HEK293 (cell line): ENCODE measurements around the gene TMEM145.

Experiments used
- CTCF ChIA-PET: fragments of 350-600 bp; formaldehyde crosslinking; extraction: SDS; loops from one replicate; lab custom pipeline; 2021; ENCODE audit warnings: antibody characterized with exemption; lab: Yijun Ruan, JAX
- POLR2A ChIA-PET: fragments of 300-600 bp; formaldehyde crosslinking; extraction: SDS; loops from one replicate; lab custom pipeline; 2020; ENCODE audit warnings: antibody characterized with exemption, inconsistent platforms; lab: Yijun Ruan, JAX
- H3K27ac ChIP-seq: fragments of 200-500 bp; sonication (Bioruptor generic); 2 replicates; pipeline ENCODE4 v1.5.1; 2014; ENCODE audit warnings: low read depth, low read length, control low read depth, inconsistent platforms; ENCODE audit errors: extremely low read depth
- H3K36me3 ChIP-seq, 2 experiments: fragments of 200-500 bp in 1 of 2; sonication (Bioruptor generic) in 1 of 2; 1 replicate in 1 of 2; 2 replicates in 1 of 2; pipeline ENCODE4 v1.5.1; 2014 to 2017; ENCODE audit warnings: inconsistent platforms in 2 of 2, low read length in 2 of 2; ENCODE audit not compliant: control insufficient read depth in 2 of 2, insufficient read depth in 1 of 2
- H3K4me1 ChIP-seq: fragments of 200-500 bp; sonication (Bioruptor generic); 2 replicates; pipeline ENCODE4 v1.5.1; 2014; ENCODE audit warnings: mild to moderate bottlenecking, low read length, inconsistent platforms; ENCODE audit not compliant: control insufficient read depth, insufficient read depth
- H3K4me3 ChIP-seq: 2 replicates; pipeline ENCODE4 v1.5.1; 2011; ENCODE audit warnings: low read depth, mild to moderate bottlenecking, control low read depth, low read length, moderate library complexity
- H3K9me3 ChIP-seq: fragments of 200-500 bp; sonication (Bioruptor generic); 2 replicates; pipeline ENCODE4 v1.5.1; 2014; ENCODE audit warnings: low read depth, low read length, inconsistent platforms; ENCODE audit not compliant: control insufficient read depth, insufficient read depth
- BCL11B ChIP-seq: fragments of 450-650 bp; formaldehyde crosslinking; IDR thresholded peaks from 2 replicates; pipeline ENCODE4 v1.5.1; 2016; ENCODE audit warnings: low read depth, missing biosample characterization, missing genetic modification characterization
- CTCF ChIP-seq: fragments of 450-650 bp; formaldehyde crosslinking; IDR thresholded peaks from 2 replicates; pipeline ENCODE4 v1.5.1; 2016; ENCODE audit warnings: missing biosample characterization, missing genetic modification characterization
- GFI1B ChIP-seq: fragments of 450-650 bp; formaldehyde crosslinking; IDR thresholded peaks from 2 replicates; pipeline ENCODE4 v1.5.1; 2016; ENCODE audit warnings: missing biosample characterization, missing genetic modification characterization
- KLF10 ChIP-seq: fragments of 450-650 bp; IDR thresholded peaks from 2 replicates; pipeline ENCODE4 v1.5.1; 2018; ENCODE audit warnings: missing biosample characterization, mild to moderate bottlenecking, missing genetic modification characterization
- KLF17 ChIP-seq: fragments of 450-650 bp; formaldehyde crosslinking; IDR thresholded peaks from 2 replicates; pipeline ENCODE4 v1.5.1; 2016; ENCODE audit warnings: missing biosample characterization, missing genetic modification characterization
- PRDM2 ChIP-seq: fragments of 450-650 bp; formaldehyde crosslinking; IDR thresholded peaks from 2 replicates; pipeline ENCODE4 v1.5.1; 2016; ENCODE audit warnings: missing biosample characterization, missing genetic modification characterization, borderline replicate concordance
- ZBTB1 ChIP-seq: fragments of 450-650 bp; formaldehyde crosslinking; IDR thresholded peaks from 2 replicates; pipeline ENCODE4 v1.5.1; 2016; ENCODE audit warnings: missing biosample characterization, missing genetic modification characterization
- ZBTB48 ChIP-seq: fragments of 450-650 bp; formaldehyde crosslinking; IDR thresholded peaks from 2 replicates; pipeline ENCODE4 v1.5.1; 2016; ENCODE audit warnings: missing biosample characterization, missing genetic modification characterization
- ZBTB6 ChIP-seq: fragments of 450-650 bp; formaldehyde crosslinking; IDR thresholded peaks from 2 replicates; pipeline ENCODE4 v1.5.1; 2017; ENCODE audit warnings: missing biosample characterization, missing genetic modification characterization
- ZFP37 ChIP-seq: fragments of 450-650 bp; formaldehyde crosslinking; IDR thresholded peaks from 2 replicates; pipeline ENCODE4 v1.5.1; 2016; ENCODE audit warnings: missing biosample characterization, missing genetic modification characterization
- ZNF112 ChIP-seq: fragments of 450-650 bp; formaldehyde crosslinking; IDR thresholded peaks from 2 replicates; pipeline ENCODE4 v1.5.0; 2017; ENCODE audit warnings: missing biosample characterization, missing genetic modification characterization
- ZNF114 ChIP-seq: fragments of 450-650 bp; formaldehyde crosslinking; IDR thresholded peaks from 2 replicates; pipeline ENCODE4 v1.5.0; 2017; ENCODE audit warnings: missing biosample characterization, missing genetic modification characterization
- ZNF133 ChIP-seq: fragments of 450-650 bp; formaldehyde crosslinking; IDR thresholded peaks from 2 replicates; pipeline ENCODE4 v1.5.1; 2016; ENCODE audit warnings: missing biosample characterization, missing genetic modification characterization
- ZNF146 ChIP-seq: fragments of 450-650 bp; formaldehyde crosslinking; IDR thresholded peaks from 2 replicates; pipeline ENCODE4 v1.5.1; 2016; ENCODE audit warnings: missing biosample characterization, missing genetic modification characterization
- ZNF16 ChIP-seq: fragments of 450-650 bp; formaldehyde crosslinking; IDR thresholded peaks from 2 replicates; pipeline ENCODE4 v1.5.1; 2016; ENCODE audit warnings: low read depth, missing biosample characterization, missing genetic modification characterization
- ZNF211 ChIP-seq: fragments of 450-650 bp; formaldehyde crosslinking; IDR thresholded peaks from 2 replicates; pipeline ENCODE4 v1.5.1; 2016; ENCODE audit warnings: low read depth, missing biosample characterization, missing genetic modification characterization
- ZNF214 ChIP-seq: fragments of 450-650 bp; formaldehyde crosslinking; IDR thresholded peaks from 2 replicates; pipeline ENCODE4 v1.5.1; 2017; ENCODE audit warnings: missing biosample characterization, mild to moderate bottlenecking, missing genetic modification characterization, borderline replicate concordance
- ZNF274 ChIP-seq, 2 experiments: fragments of 200-500 bp in 1 of 2; fragments of 450-650 bp in 1 of 2; sonication (Bioruptor generic) in 1 of 2; formaldehyde crosslinking in 1 of 2; IDR thresholded peaks; 2 replicates each; pipeline versions ENCODE4 v1.5.1 to v1.6.1; 2014 to 2016; ENCODE audit warnings: borderline replicate concordance in 1 of 2, inconsistent platforms in 1 of 2, low read length in 1 of 2, missing biosample characterization in 1 of 2, missing genetic modification characterization in 1 of 2
- ZNF324 ChIP-seq: fragments of 450-650 bp; formaldehyde crosslinking; IDR thresholded peaks from 2 replicates; pipeline ENCODE4 v1.5.1; 2016; ENCODE audit warnings: missing biosample characterization, missing genetic modification characterization
- ZNF354C ChIP-seq: fragments of 450-650 bp; formaldehyde crosslinking; IDR thresholded peaks from 2 replicates; pipeline ENCODE4 v1.5.1; 2016; ENCODE audit warnings: missing biosample characterization, missing genetic modification characterization, low read depth, borderline replicate concordance
- ZNF549 ChIP-seq: fragments of 450-650 bp; IDR thresholded peaks from 2 replicates; pipeline ENCODE4 v1.5.1; 2018; ENCODE audit warnings: missing biosample characterization, missing genetic modification characterization, mild to moderate bottlenecking, inconsistent platforms, moderate library complexity
- ZNF76 ChIP-seq: fragments of 450-650 bp; formaldehyde crosslinking; IDR thresholded peaks from 2 replicates; pipeline ENCODE4; 2016; ENCODE audit warnings: low read depth, missing biosample characterization, missing genetic modification characterization, borderline replicate concordance
- ZNF777 ChIP-seq: fragments of 450-650 bp; formaldehyde crosslinking; IDR thresholded peaks from 2 replicates; pipeline ENCODE4 v1.5.1; 2017; ENCODE audit warnings: missing biosample characterization, missing genetic modification characterization, borderline replicate concordance
- TF ChIP-seq, protein P1 (sequence below): sonication (generic); formaldehyde crosslinking; IDR thresholded peaks from 2 replicates; pipeline ENCODE4 v1.8.1; 2022; ENCODE audit warnings: mild to moderate bottlenecking, moderate library complexity, missing genetic modification reagents

TMEM145 gene

DNA sequence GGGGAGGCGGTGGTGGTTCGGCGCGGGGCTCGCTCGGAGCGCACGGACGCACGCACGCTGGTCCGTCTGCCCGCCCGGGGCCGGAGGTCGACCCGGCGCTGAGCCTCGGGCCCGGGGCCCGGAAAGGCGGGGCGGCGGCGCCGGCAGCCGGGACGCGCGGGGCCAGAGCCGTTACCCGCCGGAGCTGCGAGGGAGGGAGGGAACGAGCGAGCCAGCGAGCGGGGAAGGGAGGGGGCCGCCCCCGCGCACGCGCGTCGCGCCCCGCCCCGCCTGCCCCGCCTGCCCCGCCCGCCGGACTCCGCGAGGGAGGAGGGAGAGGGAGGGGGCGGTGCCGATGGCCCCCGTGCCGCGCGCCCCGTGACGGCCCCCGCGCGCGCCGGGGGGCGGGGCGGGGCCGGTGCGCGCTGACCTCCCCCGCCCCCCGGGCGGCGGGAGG is 29.0 kb upstream of the TMEM145 start (continued):
- TF ChIP-seq ZNF324 (no peak), ZFP37 (tag by site-specific recombination) (no peak)

GRCh38 chr19:42284591-42285341 is 28.3 kb upstream of the TMEM145 start:
- Histone ChIP-seq H3K4me3 (peak overlapping the region; percentile 46), H3K9me3 (no peaks in the 10 kb centered on the region), H3K36me3 (peaks cover 0 to 32% of the 10 kb centered on the region in 2 experiments; a peak in 2 of 3 replicates), H3K4me1 (peaks cover 43% of the 10 kb centered on the region), H3K27ac (peak overlapping the region; percentile 82)
- ChIA-PET CTCF (interaction anchor here (0.8 kb wide), 1 partner anchor 12 kb away, joined by 4 read pairs; no protein-coding TSS in a partner anchor), POLR2A (interaction anchor here (1.0 to 12.3 kb wide), 2 partner anchors 10 to 38 kb away, joined by 4 to 242 read pairs; partner anchors contain the start of gene GSK3A)
- no peak for TF ChIP-seq ZNF354C (tag by site-specific recombination)
- peak; percentile 32; the same call in 1 of the 2 replicates for TF ChIP-seq KLF17 (tag by site-specific recombination)
- TF ChIP-seq ZBTB1 (tag by site-specific recombination): no peak
- TF ChIP-seq ZNF133 (tag by site-specific recombination): no peak
- TF ChIP-seq ZNF777 (tag by site-specific recombination): no peak
- TF ChIP-seq ZNF146 (tag by site-specific recombination): no peak
- no peak for TF ChIP-seq ZNF16 (tag by site-specific recombination)
- TF ChIP-seq BCL11B: peak; percentile 92
- no peak for TF ChIP-seq ZNF112
- TF ChIP-seq ZNF76 (tag by site-specific recombination): peak; percentile 50; the same call in 1 of the 2 replicates
- no peak for TF ChIP-seq ZNF274 (IDR thresholded peaks at IDR 0.05; ENCODE audit: low read length)
- no peak for TF ChIP-seq ZNF274 (tag by site-specific recombination; IDR thresholded peaks at IDR 0.05; ENCODE audit: borderline replicate concordance)
- TF ChIP-seq ZNF114 (tag by site-specific recombination): no peak
- TF ChIP-seq ZBTB48 (tag by site-specific recombination): peak; percentile 54; the same call in 1 of the 2 replicates
- TF ChIP-seq, protein P1, sequence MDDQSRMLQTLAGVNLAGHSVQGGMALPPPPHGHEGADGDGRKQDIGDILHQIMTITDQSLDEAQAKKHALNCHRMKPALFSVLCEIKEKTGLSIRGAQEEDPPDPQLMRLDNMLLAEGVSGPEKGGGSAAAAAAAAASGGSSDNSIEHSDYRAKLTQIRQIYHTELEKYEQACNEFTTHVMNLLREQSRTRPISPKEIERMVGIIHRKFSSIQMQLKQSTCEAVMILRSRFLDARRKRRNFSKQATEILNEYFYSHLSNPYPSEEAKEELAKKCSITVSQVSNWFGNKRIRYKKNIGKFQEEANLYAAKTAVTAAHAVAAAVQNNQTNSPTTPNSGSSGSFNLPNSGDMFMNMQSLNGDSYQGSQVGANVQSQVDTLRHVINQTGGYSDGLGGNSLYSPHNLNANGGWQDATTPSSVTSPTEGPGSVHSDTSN (CRISPR knock-in tag): no peak
- no peak for TF ChIP-seq PRDM2 (tag by site-specific recombination)
- TF ChIP-seq KLF10: no peak
- TF ChIP-seq CTCF (tag by site-specific recombination): no peak
- TF ChIP-seq ZNF211 (tag by site-specific recombination): no peak
- no peak for TF ChIP-seq GFI1B
- no peak for TF ChIP-seq ZNF549 (tag by site-specific recombination)
- no peak for TF ChIP-seq ZNF214 (tag by site-specific recombination)
- TF ChIP-seq ZBTB6 (tag by site-specific recombination): no peak; the same call in 1 of the 2 replicates
